Measurements from ENCODE around the gene POLR3C.
"Not testable (repeated sequence)": the region's sequence is repeated elsewhere in the genome, so short reads cannot be mapped to it uniquely, and the experiment has no call there.

POLR3C gene

DNA sequence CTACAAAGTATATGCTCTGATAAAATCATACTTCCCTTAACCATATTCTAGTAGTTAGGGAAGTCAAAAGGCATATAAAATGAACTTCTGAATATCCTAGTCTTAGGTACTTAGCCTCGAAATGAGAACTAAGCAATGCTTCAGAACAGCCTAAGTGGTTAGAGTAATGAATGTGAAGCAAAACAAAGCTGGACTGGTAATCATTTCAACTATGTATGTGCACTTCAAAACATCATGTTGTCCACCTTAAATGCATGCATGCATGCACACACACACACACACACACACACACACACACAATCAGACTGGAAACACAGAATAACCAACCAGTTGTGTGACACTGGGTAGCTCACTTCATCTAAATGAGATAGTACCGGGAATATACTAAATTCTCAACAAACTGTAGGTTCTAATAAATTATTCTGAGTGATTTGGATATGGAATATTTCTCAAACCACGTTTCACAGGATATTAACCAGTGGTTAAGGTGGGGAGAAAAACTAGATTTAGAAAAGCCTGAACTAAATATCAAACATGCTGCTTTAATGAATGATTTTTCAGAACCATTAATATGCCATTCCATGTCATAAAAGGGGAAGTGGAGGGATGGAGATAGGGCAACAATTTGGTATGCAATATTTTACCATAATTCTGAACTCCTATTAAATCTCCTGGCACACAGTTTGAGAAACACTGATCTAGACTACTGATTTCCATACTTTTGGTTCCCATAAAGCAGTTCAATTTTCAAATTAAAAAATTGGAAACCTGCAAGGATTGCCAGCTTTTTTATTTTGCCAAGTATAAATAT, 19.6 kb upstream of the POLR3C start:
- peak in 2 of 3 donors; percentile 28 to 34 for DNase-seq
- CTCF ChIA-PET, result interaction anchor here (1.0 to 2.6 kb wide), 4 partner anchors 19 to 46 kb away, joined by 3 to 10 read pairs (median 4); partner anchors contain the start of gene NUDT17
- peaks cover 0 to 4% (median 0%) of the 10 kb centered on the region in 4 experiments for H3K36me3 ChIP-seq (ENCODE audit: control insufficient read depth in 4 of 4, insufficient read depth in 4 of 4, low read length in 3 of 4)
- no peak overlapping the region for H3K4me3 ChIP-seq (ENCODE audit: control insufficient read depth in 1 of 7, extremely low read depth in 1 of 7, insufficient read depth in 4 of 7, low read depth in 2 of 7, low read length in 6 of 7)
- H3K9me3 ChIP-seq (ENCODE audit: control extremely low read depth in 1 of 5, control insufficient read depth in 4 of 5, insufficient read depth in 2 of 5, low read depth in 1 of 5, low read length in 4 of 5), result no peaks in the 10 kb centered on the region
- WGBS (ENCODE audit: insufficient coverage), result no CpG with 5 or more reads among the region's 3 CpGs
- H3K27me3 ChIP-seq (replicated peaks in 2 of 5; ENCODE audit: control insufficient read depth in 4 of 5, insufficient read depth in 5 of 5, low read length in 4 of 5), result no peaks in the 10 kb centered on the region
- H3K27ac ChIP-seq (ENCODE audit: insufficient read depth in 1 of 2, low read depth in 1 of 2, low read length in 2 of 2, poor library complexity in 1 of 2, severe bottlenecking in 2 of 2), result no peak overlapping the region
- POLR2A ChIA-PET, result interaction anchor here (0.7 to 0.8 kb wide), 2 partner anchors 15 to 21 kb away, joined by 3 read pairs; no protein-coding TSS in a partner anchor
- H3K4me1 ChIP-seq (ENCODE audit: control extremely low read depth in 1 of 4, control insufficient read depth in 4 of 4, insufficient read depth in 4 of 4, low read length in 3 of 4), result peaks cover 2 to 15% (median 9%) of the 10 kb centered on the region in 4 experiments

DNA sequence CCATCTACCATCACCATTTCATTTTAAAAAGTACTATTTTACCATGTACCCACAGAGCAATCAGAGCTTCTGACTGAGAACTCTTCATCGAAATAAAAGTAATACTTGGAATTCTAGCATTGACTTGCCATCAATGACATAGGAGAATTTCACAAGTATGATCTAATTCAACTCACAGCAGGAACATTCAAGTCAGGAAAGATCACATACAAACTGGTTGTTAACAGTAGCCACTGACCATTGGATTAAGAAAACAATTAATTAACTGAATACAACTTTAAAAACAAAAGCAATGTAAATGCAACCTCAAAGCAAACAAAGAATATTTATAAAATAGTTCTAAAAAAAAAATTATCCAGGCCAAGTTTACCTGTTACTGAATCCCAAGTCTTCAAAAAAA, 18.9 kb upstream of the POLR3C start:
- DNase-seq, result no peak
- Histone ChIP-seq H3K4me3 (ENCODE audit: control insufficient read depth in 1 of 7, extremely low read depth in 1 of 7, insufficient read depth in 4 of 7, low read depth in 2 of 7, low read length in 6 of 7) (no peak overlapping the region), H3K36me3 (ENCODE audit: control insufficient read depth in 4 of 4, insufficient read depth in 4 of 4, low read length in 3 of 4) (peaks cover 0 to 4% (median 0%) of the 10 kb centered on the region in 4 experiments), H3K27ac (ENCODE audit: insufficient read depth in 1 of 2, low read depth in 1 of 2, low read length in 2 of 2, poor library complexity in 1 of 2, severe bottlenecking in 2 of 2) (no peak overlapping the region), H3K9me3 (ENCODE audit: control extremely low read depth in 1 of 5, control insufficient read depth in 4 of 5, insufficient read depth in 2 of 5, low read depth in 1 of 5, low read length in 4 of 5) (no peaks in the 10 kb centered on the region), H3K27me3 (replicated peaks in 2 of 5; ENCODE audit: control insufficient read depth in 4 of 5, insufficient read depth in 5 of 5, low read length in 4 of 5) (no peaks in the 10 kb centered on the region), H3K4me1 (ENCODE audit: control extremely low read depth in 1 of 4, control insufficient read depth in 4 of 4, insufficient read depth in 4 of 4, low read length in 3 of 4) (peaks cover 2 to 15% (median 9%) of the 10 kb centered on the region in 4 experiments)
- ChIA-PET CTCF (no interaction called here), POLR2A (no interaction called here)
- WGBS (ENCODE audit: insufficient coverage), result 100% methylated on average over 1 of the region's 1 CpG

DNA sequence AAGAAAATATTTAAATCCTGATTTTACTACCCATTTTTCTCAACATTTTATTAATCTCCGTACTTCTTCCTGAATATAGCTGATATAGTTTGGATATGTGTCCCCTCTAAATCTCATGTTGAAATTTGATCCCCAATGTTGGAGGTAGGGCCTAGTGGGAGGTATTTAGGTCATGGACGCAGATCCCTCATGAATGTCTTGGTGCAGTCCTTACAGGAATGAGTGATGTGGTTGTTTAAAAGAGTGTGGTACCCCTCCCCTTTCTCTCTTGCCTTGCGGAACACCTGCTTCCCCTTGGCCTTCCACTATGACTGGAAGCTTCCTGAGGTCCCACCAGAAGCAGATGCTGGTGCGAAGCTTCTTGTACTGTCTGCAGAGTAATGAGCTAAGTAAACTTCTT, 17.6 kb upstream of the POLR3C start:
- Histone ChIP-seq H3K36me3 (ENCODE audit: control insufficient read depth in 4 of 4, insufficient read depth in 4 of 4, low read length in 3 of 4) (peaks cover 0 to 4% (median 0%) of the 10 kb centered on the region in 4 experiments), H3K4me1 (ENCODE audit: control extremely low read depth in 1 of 4, control insufficient read depth in 4 of 4, insufficient read depth in 4 of 4, low read length in 3 of 4) (peaks cover 2 to 11% (median 9%) of the 10 kb centered on the region in 4 experiments), H3K27me3 (replicated peaks in 2 of 5; ENCODE audit: control insufficient read depth in 4 of 5, insufficient read depth in 5 of 5, low read length in 4 of 5) (no peaks in the 10 kb centered on the region), H3K4me3 (ENCODE audit: control insufficient read depth in 1 of 7, extremely low read depth in 1 of 7, insufficient read depth in 4 of 7, low read depth in 2 of 7, low read length in 6 of 7) (no peak overlapping the region), H3K9me3 (ENCODE audit: control extremely low read depth in 1 of 5, control insufficient read depth in 4 of 5, insufficient read depth in 2 of 5, low read depth in 1 of 5, low read length in 4 of 5) (no peaks in the 10 kb centered on the region), H3K27ac (ENCODE audit: insufficient read depth in 1 of 2, low read depth in 1 of 2, low read length in 2 of 2, poor library complexity in 1 of 2, severe bottlenecking in 2 of 2) (no peak overlapping the region)
- no peak for DNase-seq
- WGBS (ENCODE audit: insufficient coverage), result 100% methylated on average over 2 of the region's 4 CpGs
- ChIA-PET CTCF (interaction anchor here (1.7 kb wide), 2 partner anchors 20 to 39 kb away, joined by 5 read pairs; partner anchors contain the start of gene NUDT17), POLR2A (no interaction called here)

DNA sequence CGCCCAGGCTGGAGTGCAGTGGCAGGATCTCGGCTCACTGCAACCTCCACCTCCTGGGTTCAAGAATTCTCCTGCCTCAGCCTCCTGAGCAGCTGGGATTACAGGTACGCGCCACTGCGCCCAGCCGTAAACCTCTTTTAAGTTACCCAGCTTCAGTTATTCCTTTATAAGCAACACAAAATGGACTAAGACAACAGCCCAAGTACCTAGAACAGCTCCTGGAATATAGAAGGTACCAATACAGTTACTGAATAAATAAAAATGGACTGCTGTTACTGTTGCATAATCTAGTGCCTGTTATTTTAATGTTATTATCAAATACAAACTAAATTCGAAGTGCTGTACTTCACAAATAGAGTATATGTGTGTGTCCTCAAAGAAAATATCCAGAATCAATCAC, 17.2 kb upstream of the POLR3C start:
- H3K27ac ChIP-seq (ENCODE audit: insufficient read depth in 1 of 2, low read depth in 1 of 2, low read length in 2 of 2, poor library complexity in 1 of 2, severe bottlenecking in 2 of 2), result no peak overlapping the region
- peaks cover 0 to 4% (median 0%) of the 10 kb centered on the region in 4 experiments for H3K36me3 ChIP-seq (ENCODE audit: control insufficient read depth in 4 of 4, insufficient read depth in 4 of 4, low read length in 3 of 4)
- ChIA-PET CTCF (interaction anchor here (1.7 kb wide), 2 partner anchors 19 to 39 kb away, joined by 5 read pairs; partner anchors contain the start of gene NUDT17), POLR2A (no interaction called here)
- H3K9me3 ChIP-seq (ENCODE audit: control extremely low read depth in 1 of 5, control insufficient read depth in 4 of 5, insufficient read depth in 2 of 5, low read depth in 1 of 5, low read length in 4 of 5), result no peaks in the 10 kb centered on the region
- 100% methylated on average over 4 of the region's 7 CpGs for WGBS (ENCODE audit: insufficient coverage)
- H3K4me1 ChIP-seq (ENCODE audit: control extremely low read depth in 1 of 4, control insufficient read depth in 4 of 4, insufficient read depth in 4 of 4, low read length in 3 of 4), result peaks cover 2 to 11% (median 9%) of the 10 kb centered on the region in 4 experiments
- no peak for DNase-seq
- no peaks in the 10 kb centered on the region for H3K27me3 ChIP-seq (replicated peaks in 2 of 5; ENCODE audit: control insufficient read depth in 4 of 5, insufficient read depth in 5 of 5, low read length in 4 of 5)
- H3K4me3 ChIP-seq (ENCODE audit: control insufficient read depth in 1 of 7, extremely low read depth in 1 of 7, insufficient read depth in 4 of 7, low read depth in 2 of 7, low read length in 6 of 7), result no peak overlapping the region

DNA sequence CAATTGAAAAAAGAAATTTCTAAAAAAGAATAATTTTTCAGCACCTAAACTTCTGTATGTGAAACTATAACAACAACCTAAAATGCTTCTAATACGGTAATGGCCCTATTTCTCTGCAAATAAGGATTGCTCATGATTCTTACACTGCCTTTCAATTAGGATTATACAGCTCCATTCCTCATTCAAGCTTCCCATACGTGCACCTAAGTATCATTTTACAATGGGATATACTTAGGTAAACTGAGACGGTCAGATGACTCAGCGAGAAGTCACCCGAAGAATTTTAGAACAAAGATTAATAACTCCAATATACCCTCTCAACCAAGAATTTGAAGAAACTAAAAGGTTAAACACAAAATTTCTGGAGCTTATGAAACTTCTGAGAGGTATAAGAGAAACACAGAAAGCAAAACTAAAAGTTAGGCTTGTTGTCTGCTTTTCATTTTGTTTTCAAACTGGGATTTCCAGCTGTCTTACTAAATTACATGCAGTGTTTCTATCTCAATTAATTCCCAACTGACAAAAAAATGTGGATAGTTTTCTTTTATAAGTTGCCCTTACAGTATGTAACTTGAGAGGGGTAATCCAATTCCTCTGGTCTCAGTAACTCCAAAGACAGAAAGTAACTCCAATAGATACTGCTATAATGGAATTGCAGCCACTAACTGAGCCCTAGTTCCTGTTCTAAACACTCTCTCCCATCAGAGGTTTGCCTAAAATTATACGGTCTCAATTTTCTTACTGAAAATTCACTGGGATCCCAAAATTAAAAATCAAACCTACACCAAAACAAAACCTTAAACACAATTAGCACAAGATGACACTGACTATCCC, 10.8 kb upstream of the POLR3C start:
- CTCF ChIA-PET; H3K9me3 ChIP-seq (ENCODE audit: control extremely low read depth in 1 of 5, control insufficient read depth in 4 of 5, insufficient read depth in 2 of 5, low read depth in 1 of 5, low read length in 4 of 5); H3K4me3 ChIP-seq (ENCODE audit: control insufficient read depth in 1 of 7, extremely low read depth in 1 of 7, insufficient read depth in 4 of 7, low read depth in 2 of 7, low read length in 6 of 7); H3K36me3 ChIP-seq (ENCODE audit: control insufficient read depth in 4 of 4, insufficient read depth in 4 of 4, low read length in 3 of 4); H3K4me1 ChIP-seq (ENCODE audit: control extremely low read depth in 1 of 4, control insufficient read depth in 4 of 4, insufficient read depth in 4 of 4, low read length in 3 of 4); POLR2A ChIA-PET; H3K27ac ChIP-seq (ENCODE audit: insufficient read depth in 1 of 2, low read depth in 1 of 2, low read length in 2 of 2, poor library complexity in 1 of 2, severe bottlenecking in 2 of 2); H3K27me3 ChIP-seq (replicated peaks in 2 of 5; ENCODE audit: control insufficient read depth in 4 of 5, insufficient read depth in 5 of 5, low read length in 4 of 5); DNase-seq: not testable (repeated sequence)
- WGBS (ENCODE audit: insufficient coverage), result no CpG with 5 or more reads among the region's 6 CpGs

DNA sequence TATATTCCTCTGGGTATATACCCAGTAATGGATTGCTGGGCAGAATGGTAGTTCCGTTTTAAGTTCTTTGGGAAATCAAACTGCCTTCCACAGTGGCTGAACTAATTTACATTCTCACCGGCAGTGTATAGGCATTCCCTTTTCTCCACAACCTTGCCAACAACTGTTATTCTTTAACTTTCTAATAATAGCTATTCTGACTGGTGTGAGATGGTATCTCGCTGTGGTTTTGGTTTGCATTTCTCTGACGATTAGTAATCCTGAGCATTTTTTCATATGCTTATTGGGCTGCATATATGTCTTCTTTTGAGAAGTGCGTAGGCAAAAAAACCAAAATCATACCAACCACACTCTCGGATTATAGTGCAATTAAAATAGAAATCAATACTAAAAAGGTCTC, 5.9 kb upstream of the POLR3C start:
- H3K4me1 ChIP-seq (ENCODE audit: control extremely low read depth in 1 of 4, control insufficient read depth in 4 of 4, insufficient read depth in 4 of 4, low read length in 3 of 4); POLR2A ChIA-PET; H3K27ac ChIP-seq (ENCODE audit: insufficient read depth in 1 of 2, low read depth in 1 of 2, low read length in 2 of 2, poor library complexity in 1 of 2, severe bottlenecking in 2 of 2); H3K4me3 ChIP-seq (ENCODE audit: control insufficient read depth in 1 of 7, extremely low read depth in 1 of 7, insufficient read depth in 4 of 7, low read depth in 2 of 7, low read length in 6 of 7); CTCF ChIA-PET; H3K36me3 ChIP-seq (ENCODE audit: control insufficient read depth in 4 of 4, insufficient read depth in 4 of 4, low read length in 3 of 4); H3K27me3 ChIP-seq (replicated peaks in 2 of 5; ENCODE audit: control insufficient read depth in 4 of 5, insufficient read depth in 5 of 5, low read length in 4 of 5); H3K9me3 ChIP-seq (ENCODE audit: control extremely low read depth in 1 of 5, control insufficient read depth in 4 of 5, insufficient read depth in 2 of 5, low read depth in 1 of 5, low read length in 4 of 5): not testable (repeated sequence)
- no CpG with 5 or more reads among the region's 6 CpGs for WGBS (ENCODE audit: insufficient coverage)
- peak in 1 of 3 donors; percentile 31 for DNase-seq
